GM18909 (cell line): Measurements from ENCODE around the gene PTBP3.

Experiments used
- ATAC-seq: cut with Tn5 transposase; IDR thresholded peaks from one replicate; pipeline ENCODE4 v1.9.1; 2021; ENCODE audit warnings: mild to moderate bottlenecking; ENCODE audit not compliant: unreplicated experiment, poor library complexity

The PTBP3 gene

GRCh38 chr9:112175796-112176315, 157.6 kb downstream of the PTBP3 start:
- no peak for ATAC-seq

- peak; percentile 56 for ATAC-seq
Measured at GRCh38 chr9:112174965-112175795, 158.2 kb downstream of the PTBP3 start, which contains the start of gene SUSD1. Gene SUSD1 (minus strand): TSS chr9:112175297. CDS start chr9:112175235, 62 bp downstream.

- peak; percentile 90 for ATAC-seq
Measured at GRCh38 chr9:112174222-112174964, 159.0 kb downstream of the PTBP3 start.

GRCh38 chr9:112173489-112174221, 159.8 kb downstream of the PTBP3 start:
- no peak for ATAC-seq

GRCh38 chr9:112170968-112171367, 162.5 kb downstream of the PTBP3 start:
- ATAC-seq: no peak

- no peak for ATAC-seq
Measured at GRCh38 chr9:112170235-112170634, 163.2 kb downstream of the PTBP3 start.

GRCh38 chr9:112169368-112169767, 164.1 kb downstream of the PTBP3 start:
- no peak for ATAC-seq

GRCh38 chr9:112168197-112168596, 165.2 kb downstream of the PTBP3 start:
- ATAC-seq: no peak
